ENCODE data around the gene OR14I1.

Gene OR14I1

DNA sequence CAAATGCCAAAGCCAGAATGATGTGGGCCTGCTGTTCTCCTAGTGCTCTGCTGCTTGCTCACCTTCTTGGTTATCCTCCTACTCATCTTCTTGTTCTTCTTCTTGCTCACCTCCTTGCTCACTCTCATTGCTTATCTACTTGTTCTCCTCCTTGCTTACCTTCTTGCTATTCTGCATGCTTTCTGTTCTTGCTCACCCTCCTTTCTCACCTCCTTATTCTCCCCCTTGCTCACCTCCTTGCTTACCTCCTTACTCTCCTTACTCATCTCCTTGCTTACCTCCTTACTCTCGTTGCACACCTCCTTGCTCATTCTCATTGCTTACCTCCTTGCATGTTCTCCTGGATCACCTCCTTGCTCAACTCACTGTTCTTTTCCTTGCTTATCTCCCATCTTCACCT, at the start of gene OR14I1:
TSS of gene OR14I1 (minus strand) at position 53 of the 400 bp plus-strand sequence.
- DNase-seq, result no peak

DNA sequence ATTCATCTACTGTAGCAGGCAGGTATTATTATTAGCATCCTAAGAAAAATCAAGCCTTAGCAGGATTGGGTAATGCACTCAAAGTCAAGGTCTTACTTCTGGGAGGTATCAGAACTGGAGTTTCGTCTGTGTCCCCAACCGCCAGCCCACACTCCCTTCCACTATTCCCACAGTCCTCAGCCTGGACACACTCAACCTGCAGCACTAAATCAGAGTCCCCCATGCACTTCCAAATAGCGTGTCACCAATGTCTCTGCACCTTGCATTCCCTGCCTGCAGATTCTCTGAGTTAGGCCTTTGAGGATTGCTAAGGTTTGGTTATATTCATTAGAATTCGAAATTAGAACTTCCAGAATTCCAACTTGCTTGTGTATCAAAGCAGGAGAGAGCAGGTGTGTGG, 49.1 kb upstream of the OR14I1 start:
- DNase-seq, result no peak

DNA sequence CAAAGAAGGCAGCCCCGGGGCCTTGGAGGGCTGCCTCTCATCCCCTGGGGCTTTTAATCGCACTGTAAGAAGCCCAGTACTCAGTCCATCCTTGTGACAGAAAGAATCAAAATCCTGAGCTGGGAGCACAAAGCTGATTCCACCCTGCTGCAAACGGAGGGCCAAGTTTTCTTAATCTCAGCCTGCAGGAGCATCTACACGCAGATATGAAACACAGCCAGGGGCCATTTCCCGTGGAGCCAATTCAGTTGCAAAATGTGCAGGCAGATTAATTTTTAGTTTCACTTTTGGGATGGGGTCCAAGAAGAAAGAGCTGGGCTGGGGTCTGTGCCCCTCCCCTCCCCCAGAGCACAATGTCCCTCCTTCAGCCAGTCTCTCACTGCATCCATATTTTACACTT, 48.6 kb upstream of the OR14I1 start:
- DNase-seq, result no peak

DNA sequence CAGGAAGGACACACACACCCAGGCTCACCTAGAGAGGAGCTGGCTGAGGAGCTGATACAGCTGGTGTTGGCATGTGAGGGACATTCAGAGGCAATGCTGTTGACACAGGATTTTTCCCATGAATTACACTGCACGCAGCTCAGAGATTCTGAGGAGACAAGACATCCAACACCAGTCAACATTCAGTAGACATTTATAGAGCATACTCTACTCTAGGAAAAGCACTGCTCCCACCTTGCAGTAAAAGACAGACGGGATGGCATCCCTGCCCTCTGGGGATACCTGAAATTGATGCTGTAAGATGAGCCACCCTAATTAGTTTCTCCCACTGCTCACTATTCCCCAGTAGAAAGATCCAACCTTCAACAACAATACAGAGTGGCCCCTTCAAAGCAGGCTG, 47.9 kb upstream of the OR14I1 start:
- DNase-seq, result no peak

DNA sequence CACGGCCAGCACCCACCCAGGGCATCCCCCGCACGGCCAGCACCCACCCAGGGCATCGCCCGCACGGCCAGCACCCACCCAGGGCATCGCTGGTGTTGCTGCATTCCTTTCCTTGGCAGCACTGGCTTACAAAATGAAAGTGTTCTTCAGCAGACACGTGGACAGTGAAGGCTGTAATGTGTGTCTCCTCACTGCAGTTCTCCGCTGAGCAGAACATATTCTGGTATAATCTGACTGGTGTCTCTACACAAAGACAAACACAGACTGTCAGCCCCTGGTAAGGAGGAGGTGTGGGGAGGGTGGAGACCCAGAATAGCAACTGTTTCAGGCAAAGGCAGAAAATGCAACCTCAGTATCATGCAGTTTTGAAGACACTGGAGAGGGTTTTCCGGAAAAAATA, 45.6 kb upstream of the OR14I1 start:
- no peak for DNase-seq

DNA sequence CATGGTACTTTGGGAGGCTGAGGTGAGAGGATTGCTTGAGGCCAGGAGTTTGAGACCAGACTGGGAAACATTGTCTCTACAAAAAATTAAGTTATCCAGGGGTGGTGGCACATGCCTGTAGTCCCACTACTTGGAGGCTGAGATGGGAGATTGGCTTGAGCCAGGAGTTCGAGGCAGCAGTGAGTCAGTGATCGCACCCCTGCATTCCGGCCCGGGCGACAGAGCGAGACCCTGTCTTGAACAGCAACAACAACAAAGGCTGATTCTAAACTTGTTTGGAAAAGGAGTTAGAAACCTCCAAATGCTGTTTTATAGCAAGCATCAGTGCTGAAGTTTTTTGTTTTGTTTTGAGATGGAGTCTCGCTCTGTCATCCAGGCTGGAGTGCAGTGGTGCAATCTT, 38.3 kb upstream of the OR14I1 start:
- no peak for DNase-seq

DNA sequence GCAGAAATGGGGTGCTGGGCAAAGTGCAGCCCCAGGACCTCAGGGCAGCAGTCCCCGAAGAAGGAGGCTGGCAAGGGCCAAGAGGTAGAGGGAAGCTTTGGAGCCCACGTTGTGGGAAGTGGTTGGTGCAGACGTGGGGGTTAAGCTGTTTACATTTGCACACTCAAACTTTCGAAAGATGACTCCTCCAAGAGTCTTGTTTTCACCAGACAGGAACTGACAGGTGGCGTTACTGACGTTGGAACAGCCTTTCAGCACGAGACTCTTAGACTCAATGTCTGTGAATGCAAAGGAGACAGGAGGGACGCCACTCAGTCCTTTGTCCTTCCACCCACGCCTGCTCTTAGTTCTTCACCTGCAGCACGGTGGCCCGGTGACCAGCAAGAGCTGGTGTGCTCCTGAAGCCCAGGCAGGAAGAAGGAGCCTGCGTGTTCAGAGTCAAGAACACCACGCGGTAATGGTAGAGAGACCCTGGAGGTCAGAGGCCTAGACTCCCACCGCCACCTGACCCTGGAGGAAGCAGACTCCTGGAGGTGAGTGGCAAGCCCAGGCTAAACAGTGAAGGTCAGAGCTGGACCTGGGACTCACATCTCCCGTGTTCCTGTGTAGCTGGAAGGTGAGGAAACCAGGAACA, 37.1 kb upstream of the OR14I1 start:
- DNase-seq, result no peak

DNA sequence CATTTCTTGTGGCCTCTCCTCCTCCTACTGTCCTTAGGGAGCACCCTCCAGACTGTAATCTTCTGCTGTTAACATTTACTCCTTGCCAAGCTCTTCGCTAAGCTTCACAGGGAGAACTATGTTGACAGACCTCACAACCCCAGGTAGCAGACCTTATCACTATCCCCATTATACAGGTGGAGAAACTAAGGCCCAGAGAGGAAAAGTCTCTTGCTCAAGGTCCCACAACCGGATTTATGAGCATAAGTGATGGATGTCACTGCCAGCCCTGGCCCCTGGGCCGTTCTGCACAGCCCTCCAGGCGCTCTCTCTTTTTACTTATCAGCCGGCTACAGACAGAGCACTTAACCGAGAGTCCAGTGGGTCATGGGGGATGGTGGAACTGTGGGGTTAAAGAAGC, 34.9 kb upstream of the OR14I1 start:
- DNase-seq, result no peak

DNA sequence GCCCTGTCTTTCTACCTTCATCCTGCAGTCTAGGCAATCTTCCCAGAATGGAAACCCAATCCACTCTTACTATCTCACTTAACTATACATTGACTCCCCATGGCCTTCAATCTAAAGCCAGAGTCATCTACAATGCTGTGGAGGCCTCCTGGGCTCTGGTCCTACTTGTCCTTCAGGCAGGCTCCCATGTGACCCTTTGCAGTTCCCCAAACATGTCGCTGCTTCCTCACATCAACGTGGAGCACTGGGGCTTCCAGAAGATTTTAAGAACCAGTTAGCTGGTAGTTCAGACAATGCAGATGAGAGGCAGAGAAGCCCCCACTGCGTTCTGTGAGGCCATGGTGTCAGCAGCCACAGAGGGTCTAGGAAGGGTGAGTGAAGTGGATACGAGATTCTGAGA, 34.4 kb upstream of the OR14I1 start:
- no peak for DNase-seq

DNA sequence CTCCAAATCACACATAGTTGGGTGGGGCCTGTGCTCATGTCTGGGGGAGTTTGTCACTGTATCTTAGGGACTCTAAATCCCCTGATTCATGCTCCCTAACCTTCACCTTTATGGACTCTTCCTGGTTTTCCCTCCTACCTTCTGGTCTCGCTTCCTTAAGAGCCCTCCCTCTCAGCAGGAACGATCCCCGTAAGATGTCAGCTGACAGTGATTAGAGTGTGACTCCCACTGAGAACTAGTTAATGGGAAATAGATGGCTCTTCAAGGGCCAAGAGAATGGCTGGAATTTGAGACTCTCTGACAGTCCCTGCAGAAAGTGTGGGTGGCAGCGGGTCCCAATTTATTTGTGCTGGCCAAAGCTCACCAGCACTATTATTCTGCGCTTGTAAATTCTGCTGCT, 31.0 kb upstream of the OR14I1 start:
- DNase-seq, result no peak

DNA sequence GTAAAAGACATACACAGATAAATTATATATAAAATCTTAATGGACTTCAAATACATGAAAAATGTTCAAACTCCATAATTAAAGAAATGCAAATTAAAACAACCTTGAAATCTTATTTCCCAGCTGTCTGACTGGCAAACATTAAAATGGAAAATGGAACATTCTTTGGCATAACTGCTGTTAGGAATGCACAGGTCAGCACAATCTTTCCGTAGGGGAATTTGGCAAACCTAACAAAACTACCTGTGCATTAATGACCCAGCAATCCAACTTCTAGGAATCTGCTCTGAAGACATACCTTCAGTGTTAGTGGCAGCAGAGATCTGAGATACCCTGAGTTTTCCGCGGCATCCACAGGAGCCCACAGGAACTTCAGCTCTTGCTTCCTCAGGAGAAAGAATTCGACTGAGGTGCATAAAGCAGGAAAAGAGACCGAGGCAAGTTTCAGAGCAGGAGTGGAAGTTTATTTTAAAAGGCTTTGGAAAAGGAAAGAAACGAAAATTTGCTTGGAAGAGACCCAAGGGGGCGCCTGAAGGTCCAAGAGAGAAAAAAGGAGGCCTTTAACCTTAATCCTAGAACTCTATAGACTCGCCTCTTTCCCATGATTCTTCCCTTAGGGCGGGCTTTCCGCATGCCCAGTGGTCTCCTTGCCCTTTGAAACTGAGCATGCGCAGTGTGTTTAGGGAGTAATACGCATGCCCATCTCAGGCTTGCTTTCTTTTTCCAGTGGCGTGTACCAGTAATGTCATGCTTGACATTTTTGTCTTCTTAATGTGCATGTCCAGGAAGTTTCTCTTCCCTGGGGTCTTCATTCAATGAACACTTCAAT, 28.2 kb upstream of the OR14I1 start:
- DNase-seq, result no peak

DNA sequence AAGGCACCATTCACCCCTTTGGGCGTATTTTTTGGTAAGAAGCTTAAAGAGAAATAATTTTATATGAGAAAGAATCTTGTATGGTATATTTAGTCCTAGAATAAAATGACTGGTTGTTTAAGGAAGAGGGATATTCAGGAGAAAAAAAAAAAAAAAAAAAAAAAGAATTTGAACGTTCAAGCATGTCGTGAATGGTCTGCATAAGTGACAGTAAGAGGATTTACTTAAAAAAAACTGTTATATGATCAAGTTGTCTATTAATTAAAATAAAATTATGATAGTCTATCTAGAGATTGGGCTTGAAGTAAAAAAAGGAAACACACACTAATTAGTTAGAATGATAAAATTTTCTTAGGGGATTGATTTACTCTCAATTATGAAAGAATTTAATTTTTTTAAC, 11.7 kb upstream of the OR14I1 start:
- no peak for DNase-seq

DNA sequence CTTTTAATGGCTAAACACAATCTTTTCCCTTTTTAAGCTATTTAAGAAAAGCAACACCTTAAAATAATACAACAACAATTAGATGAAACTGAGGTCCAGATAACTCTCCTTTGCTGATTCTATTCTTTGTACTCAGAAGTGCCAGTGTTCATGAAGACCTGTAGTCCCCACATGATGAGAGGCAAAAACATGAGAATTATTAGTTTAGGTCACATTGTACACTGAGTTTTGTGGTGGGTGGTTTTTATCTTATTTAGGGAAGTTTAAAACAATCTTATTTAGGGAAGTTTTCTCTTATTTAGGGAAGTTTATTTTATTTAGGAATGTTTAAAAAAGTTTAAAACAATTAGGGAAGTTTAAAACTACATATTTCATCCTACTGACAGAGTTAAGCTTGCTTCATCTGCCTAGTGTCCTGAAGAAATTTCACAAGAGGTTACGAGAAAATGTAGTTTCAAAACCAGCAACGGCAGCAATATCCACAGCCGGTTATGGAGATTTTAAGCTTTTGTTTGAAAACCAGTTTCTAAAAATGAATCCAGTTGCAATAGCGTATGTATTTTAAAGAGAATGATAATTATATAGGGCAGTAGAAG, 7.8 kb upstream of the OR14I1 start:
- DNase-seq, result no peak

DNA sequence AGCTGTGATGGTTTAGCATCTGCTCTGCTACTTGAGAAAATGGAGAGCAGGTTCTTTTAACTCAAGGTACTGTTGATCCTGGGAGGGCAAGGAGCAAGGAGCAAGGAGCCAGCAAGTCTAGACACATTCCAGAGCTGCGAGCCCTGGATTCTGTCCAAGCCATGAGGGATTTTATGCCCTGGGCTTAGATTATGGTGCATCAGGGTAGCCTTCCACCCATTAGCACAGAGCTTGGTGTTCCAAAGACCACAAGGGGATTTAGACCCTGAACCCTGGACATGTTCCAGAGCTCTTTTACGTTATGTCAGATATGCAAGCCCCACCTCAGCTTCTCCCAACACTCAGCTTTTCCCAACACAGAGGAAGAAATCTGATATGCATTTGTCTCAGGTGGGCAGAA, 2.0 kb upstream of the OR14I1 start:
- DNase-seq, result no peak

DNA sequence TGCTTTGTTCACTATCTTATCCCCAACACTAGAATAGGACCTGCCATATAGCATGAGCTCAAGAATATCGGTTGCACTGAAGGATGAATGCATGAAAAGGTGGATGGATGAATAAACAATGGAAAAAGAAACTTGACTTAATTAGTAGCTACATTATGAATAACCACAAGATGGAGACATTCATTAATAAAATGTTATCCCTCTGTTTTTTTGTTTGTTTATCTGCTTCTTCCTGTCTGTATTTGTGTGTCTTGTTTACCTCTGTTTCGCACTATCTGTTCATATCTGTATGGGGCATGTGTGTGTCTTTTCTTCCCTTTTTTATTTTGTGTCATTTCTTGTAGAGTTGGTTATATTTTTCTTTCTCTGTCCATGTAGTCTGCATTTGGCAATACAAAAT, 1.1 kb upstream of the OR14I1 start:
- DNase-seq, result no peak

DNA sequence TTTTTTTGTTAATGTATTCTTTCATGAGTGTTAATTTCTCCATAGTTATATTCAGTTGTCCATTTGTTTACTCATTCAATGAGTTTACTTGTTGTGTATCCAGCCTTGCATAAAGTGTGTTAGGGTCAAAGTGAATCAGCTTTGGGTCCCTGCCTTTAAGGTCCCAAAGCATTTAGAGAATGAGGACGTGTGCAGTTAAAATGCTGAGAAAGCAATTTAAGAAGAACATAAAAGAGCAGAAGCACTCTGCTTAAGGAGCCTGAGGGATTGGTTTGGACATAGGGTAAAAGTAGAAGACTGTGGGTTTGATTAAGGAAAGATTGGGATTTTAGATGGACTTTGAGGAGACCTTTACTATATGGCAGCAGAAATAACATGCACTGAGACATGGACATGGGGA, 3.5 kb downstream of the OR14I1 start:
- DNase-seq, result no peak

DNA sequence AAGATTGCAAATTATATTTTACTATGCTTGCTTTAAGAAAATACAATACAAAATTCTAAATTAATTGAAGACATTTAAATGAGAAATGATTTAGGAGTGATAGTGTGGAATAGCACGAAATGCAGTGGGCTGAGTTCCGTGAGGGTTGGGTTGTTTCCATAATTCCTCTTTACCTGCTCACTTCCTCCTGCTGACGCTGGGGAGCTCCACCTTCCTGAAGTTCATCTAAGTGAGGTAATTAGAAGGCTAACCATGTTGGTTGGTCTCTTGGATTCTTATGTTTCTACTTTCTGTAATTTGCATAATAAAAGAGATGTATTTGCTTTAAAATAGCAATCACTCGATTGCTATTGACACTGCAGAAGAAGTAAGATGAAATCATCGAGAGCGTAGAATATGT, 4.7 kb downstream of the OR14I1 start:
- no peak for DNase-seq

DNA sequence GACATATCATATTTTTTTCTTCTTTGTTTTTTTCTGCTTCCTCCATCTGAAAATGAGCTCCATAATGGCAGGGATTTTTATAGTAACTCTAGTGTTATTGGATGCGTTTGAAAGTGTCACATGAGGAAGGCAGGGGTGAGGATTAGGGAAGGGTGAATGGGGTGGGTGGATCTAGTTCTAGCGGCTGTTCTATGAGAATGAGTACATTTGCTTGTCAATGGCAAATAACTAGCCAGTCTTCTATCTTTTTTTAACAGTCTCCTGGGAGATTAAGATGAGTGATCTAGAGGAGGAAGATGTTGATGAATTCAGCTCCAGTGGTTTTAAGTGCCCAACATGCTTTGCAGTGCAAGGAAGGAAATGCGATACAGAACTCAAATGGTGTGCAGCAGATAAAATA, 5.8 kb downstream of the OR14I1 start:
- DNase-seq, result no peak

DNA sequence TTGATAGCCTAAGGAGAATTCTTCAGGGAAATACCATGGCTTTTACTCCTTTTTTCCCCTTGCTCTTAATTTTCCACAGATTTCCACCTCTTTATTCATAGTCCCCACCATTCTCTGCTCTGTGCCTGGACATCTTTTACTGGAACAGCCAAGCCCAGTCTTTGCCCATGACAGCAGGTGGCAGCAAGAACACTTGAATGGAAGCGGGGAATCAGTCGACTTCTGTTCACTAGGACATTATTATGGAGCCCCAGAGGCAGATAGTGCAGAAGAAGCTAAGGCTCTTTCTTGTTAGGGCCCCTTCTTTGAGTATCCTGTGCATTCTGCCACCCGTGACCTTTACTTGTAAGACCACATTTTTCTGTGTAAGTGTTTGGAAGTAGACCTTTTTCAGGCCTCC, 6.3 kb downstream of the OR14I1 start:
- DNase-seq, result peak; percentile 19

DNA sequence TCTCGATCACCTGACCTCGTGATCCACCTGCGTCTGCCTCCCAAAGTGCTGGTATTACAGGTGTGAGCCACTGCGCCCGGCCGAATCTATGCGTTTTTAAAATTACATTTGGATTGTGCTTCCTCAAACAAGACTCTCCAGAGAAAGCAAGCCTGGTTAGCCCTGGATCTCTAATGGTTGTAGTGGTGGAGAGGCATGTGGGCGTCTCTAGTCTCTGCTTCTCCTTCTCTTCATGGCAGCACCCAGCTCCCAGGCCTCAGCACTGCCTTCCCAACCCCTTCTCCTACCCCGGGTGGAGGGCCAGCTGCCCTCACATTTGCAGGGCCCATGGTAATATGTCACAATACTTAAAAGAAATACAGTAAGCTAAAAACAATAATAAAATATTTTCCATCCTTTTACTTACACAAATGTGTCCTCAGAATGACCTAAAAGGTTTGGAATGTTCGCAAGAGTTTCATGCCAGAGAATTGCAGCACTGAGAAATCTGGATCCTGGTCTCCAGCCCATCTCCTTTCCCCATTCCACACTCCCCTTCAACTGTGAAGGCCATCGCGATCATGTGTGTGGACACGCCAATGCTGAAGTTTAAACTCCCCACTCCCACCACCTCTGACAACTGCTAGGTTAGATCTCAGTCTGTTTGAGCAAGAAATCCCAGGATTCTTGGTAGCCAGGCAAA, 7.0 kb downstream of the OR14I1 start:
- no peak for DNase-seq

DNA sequence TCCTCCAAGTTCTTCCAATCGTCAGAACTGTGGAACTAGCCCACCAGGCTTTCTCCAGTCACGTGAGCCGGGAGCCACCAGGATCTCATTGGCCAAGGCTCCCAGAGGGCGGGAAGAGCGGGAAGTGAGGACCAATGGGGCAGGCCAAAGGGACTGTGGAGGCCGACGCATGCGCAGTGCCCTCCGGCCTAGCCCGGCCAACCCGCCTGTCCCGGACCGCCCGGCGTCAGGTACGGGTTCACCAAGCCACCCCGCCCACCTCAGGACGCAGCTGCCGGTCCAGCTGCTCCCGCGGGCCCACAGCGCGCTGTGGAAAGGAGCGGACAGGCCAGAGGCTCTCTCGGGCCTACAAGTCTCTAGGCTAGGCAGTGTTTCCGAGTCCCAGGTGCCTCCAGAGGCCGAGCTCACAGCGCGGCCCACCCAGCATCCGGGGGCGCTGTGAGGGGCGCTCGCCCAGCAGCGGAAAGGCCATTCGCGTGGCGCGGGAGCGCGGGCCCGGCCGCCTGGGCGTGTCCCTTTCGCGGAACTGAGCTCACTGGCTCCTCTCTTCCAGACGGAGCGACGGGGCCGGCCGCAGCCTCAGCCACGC, 10.9 kb downstream of the OR14I1 start:
- no peak for DNase-seq

DNA sequence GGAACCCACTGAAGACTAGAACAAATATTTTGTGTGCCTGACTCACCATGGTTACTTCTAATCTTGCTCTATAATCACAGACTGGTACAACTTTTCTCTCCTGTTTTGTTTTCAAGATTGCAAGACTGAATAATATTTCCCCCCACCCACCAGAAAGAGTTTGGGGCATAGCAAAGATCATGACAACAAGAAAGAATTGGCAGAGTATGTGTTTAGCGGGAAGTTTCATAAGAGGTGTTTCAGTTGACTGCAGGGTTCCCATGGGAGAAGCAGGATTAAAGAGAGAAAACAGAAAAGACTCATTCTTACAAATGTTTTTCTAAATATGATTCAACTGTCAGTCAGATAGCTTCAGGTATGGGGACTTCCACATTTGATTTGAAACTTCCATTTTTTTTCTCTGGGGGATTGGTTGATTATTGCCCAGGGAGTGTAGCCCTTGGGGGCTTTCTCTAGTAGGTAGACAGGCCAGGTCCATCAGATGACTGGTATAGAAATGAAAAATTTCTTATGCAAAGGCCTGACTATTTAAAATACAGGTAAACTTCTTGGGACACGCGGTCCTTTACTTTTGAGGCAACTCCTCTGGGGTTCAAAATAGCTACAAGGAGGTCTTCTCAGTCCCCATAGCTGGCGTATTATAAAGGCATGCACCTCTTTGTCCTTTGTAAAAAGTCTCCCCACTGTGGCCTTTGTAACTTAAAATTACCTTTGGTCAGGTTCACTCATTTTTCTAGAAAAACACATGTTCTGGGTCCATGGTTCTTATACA, 13.9 kb downstream of the OR14I1 start:
- no peak for DNase-seq

DNA sequence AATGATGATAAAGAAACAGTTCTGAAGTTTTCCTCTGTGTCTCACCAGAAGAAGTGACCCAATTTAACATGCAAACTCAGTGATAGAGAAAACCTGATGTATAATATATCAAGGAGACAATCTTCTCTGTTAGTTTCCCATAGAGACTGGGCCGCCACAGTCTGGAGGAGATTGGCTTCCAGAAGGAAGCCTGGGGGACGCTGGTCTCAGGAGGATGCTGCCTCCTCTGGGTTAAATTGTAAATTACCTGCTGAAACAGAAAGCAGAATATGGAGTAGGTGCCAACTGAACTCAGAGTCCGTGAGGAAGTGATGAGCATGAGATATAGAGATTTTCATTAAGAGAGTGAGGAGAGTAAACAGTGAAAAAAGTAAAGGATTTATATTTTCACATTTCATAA, 15.8 kb downstream of the OR14I1 start:
- peak; percentile 19 for DNase-seq

Measured in activated CD4-positive, alpha-beta T cell treated with anti-CD3 and anti-CD28 coated beads, Interleukin-2, Interleukin-6, amounts not matched to agents 100 ng/mL and 50 ng/mL, durations not matched to agents 16 hours and 8 hours (primary cell).